IMR-90 (cell line): ENCODE measurements around the gene EXOC1L. TPM values are rescaled to one million over a fixed set of nuclear protein-coding genes. Genes with fewer than 3 reads are reported as not detected.

Experiments used
- ATAC-seq: fragments of 200-7000 bp; cut with Tn5 transposase; 2 replicates; pipeline ENCODE4 v1.9.1; 2020; ENCODE audit warnings: low read depth, mild to moderate bottlenecking, moderate library complexity
- BruUV-seq: library from RNA; stranded (reverse); fragments of 400-500 nt; replicated peaks from 2 replicates; lab custom pipeline; 2021; lab: Mats Ljungman, UMichigan
- CTCF ChIA-PET: fragments of 300-600 bp; formaldehyde crosslinking; extraction: SDS; loops from one replicate; lab custom pipeline; 2021; ENCODE audit warnings: antibody characterized with exemption; lab: Yijun Ruan, JAX
- POLR2A ChIA-PET: fragments of 300-600 bp; sonication (Branson Sonifier 250); formaldehyde crosslinking; loops from one replicate; lab custom pipeline; 2022; ENCODE audit warnings: antibody characterized with exemption; ENCODE audit not compliant: unreplicated experiment; lab: Charles Lee
- DNase-seq: peaks from one replicate; pipeline ENCODE4 v3.0.0; 2013
- H2AFZ ChIP-seq: replicated peaks from 2 replicates; pipeline ENCODE3; 2013; ENCODE audit warnings: low read length, mild to moderate bottlenecking; ENCODE audit not compliant: poor library complexity
- H2AK5ac ChIP-seq: 2 replicates; pipeline ENCODE4 v1.6.1; 2013; ENCODE audit warnings: low read depth, low read length, inconsistent platforms
- H2AK9ac ChIP-seq: replicated peaks from 2 replicates; pipeline ENCODE3; 2013; ENCODE audit warnings: mild to moderate bottlenecking, low read depth, low read length, moderate library complexity; ENCODE audit not compliant: poor library complexity
- H2BK120ac ChIP-seq: 2 replicates; pipeline ENCODE4 v1.6.1; 2013; ENCODE audit warnings: low read depth, low read length, inconsistent platforms
- H2BK15ac ChIP-seq: 3 replicates; pipeline ENCODE4 v1.6.1; 2013; ENCODE audit warnings: low read depth, low read length, inconsistent platforms
- H2BK20ac ChIP-seq: 2 replicates; pipeline ENCODE4 v1.6.1; 2013; ENCODE audit warnings: low read depth, mild to moderate bottlenecking, inconsistent platforms, low read length, moderate library complexity
- H2BK5ac ChIP-seq: 2 replicates; pipeline ENCODE4 v1.6.1; 2013; ENCODE audit warnings: mild to moderate bottlenecking, low read depth, low read length, inconsistent platforms; ENCODE audit not compliant: poor library complexity, severe bottlenecking
- H3K14ac ChIP-seq: replicated peaks from 2 replicates; pipeline ENCODE4 v1.6.1; 2013; ENCODE audit warnings: low read depth, low read length, inconsistent platforms
- H3K18ac ChIP-seq: 2 replicates; pipeline ENCODE4 v1.6.1; 2013; ENCODE audit warnings: low read depth, low read length, control low read depth
- H3K23ac ChIP-seq: 2 replicates; pipeline ENCODE4 v1.6.1; 2013; ENCODE audit warnings: low read depth, low read length, inconsistent platforms
- H3K27ac ChIP-seq: 2 replicates; pipeline ENCODE4 v1.5.1; 2013; ENCODE audit warnings: mild to moderate bottlenecking, control low read depth, low read length; ENCODE audit not compliant: insufficient read depth
- H3K27me3 ChIP-seq: 2 replicates; pipeline ENCODE4 v1.6.1; 2013; ENCODE audit warnings: low read length; ENCODE audit not compliant: control insufficient read depth, insufficient read depth
- H3K36me3 ChIP-seq: 2 replicates; pipeline ENCODE4 v1.6.1; 2013; ENCODE audit warnings: low read length, mixed read lengths; ENCODE audit not compliant: control insufficient read depth, insufficient read depth
- H3K4ac ChIP-seq: 2 replicates; pipeline ENCODE4 v1.6.1; 2013; ENCODE audit warnings: low read depth, low read length, inconsistent platforms
- H3K4me1 ChIP-seq: 2 replicates; pipeline ENCODE4 v1.6.1; 2013; ENCODE audit warnings: low read length, mixed read lengths; ENCODE audit not compliant: control insufficient read depth, insufficient read depth
- H3K4me2 ChIP-seq: 2 replicates; pipeline ENCODE4 v1.6.1; 2013; ENCODE audit warnings: low read depth, mild to moderate bottlenecking, control low read depth, low read length, moderate library complexity
- H3K4me3 ChIP-seq: 2 replicates; pipeline ENCODE4 v1.5.1; 2013; ENCODE audit warnings: low read depth, mild to moderate bottlenecking, control low read depth, low read length, moderate library complexity; ENCODE audit not compliant: insufficient read depth
- H3K56ac ChIP-seq: 2 replicates; pipeline ENCODE4 v1.6.1; 2013; ENCODE audit warnings: low read length, inconsistent platforms; ENCODE audit not compliant: insufficient read depth; ENCODE audit errors: extremely low read depth
- H3K79me1 ChIP-seq, 2 experiments: 2 replicates each; pipeline ENCODE4 v1.6.1; 2013; ENCODE audit warnings: low read length in 2 of 2, inconsistent platforms in 1 of 2, low read depth in 1 of 2
- H3K9ac ChIP-seq: 2 replicates; pipeline ENCODE4 v1.6.1; 2013; ENCODE audit warnings: low read depth, low read length, control low read depth
- H3K9me1 ChIP-seq: 2 replicates; pipeline ENCODE4 v1.6.1; 2013; ENCODE audit warnings: low read length, inconsistent platforms; ENCODE audit not compliant: insufficient read depth
- H3K9me3 ChIP-seq: 2 replicates; pipeline ENCODE4 v1.6.1; 2013; ENCODE audit warnings: low read length; ENCODE audit not compliant: control insufficient read depth, insufficient read depth
- H4K20me1 ChIP-seq: 2 replicates; pipeline ENCODE4 v1.6.1; 2013; ENCODE audit warnings: low read length, inconsistent platforms; ENCODE audit not compliant: insufficient read depth
- H4K5ac ChIP-seq: 2 replicates; pipeline ENCODE4 v1.6.1; 2013; ENCODE audit warnings: mild to moderate bottlenecking, low read depth, low read length, control low read depth
- H4K8ac ChIP-seq, 2 experiments: 2 replicates each; pipeline ENCODE4 v1.6.1; 2013; ENCODE audit warnings: low read depth in 2 of 2, low read length in 2 of 2, control low read depth in 1 of 2, inconsistent platforms in 1 of 2
- H4K91ac ChIP-seq: 2 replicates; pipeline ENCODE4 v1.6.1; 2013; ENCODE audit warnings: low read depth, low read length, inconsistent platforms; ENCODE audit not compliant: insufficient read depth
- BHLHE40 ChIP-seq: fragments of 150-350 bp; IDR thresholded peaks from 2 replicates; pipeline ENCODE4 v1.6.1; 2016; ENCODE audit warnings: mild to moderate bottlenecking, low read depth, low read length
- CEBPB ChIP-seq: IDR thresholded peaks from 2 replicates; pipeline ENCODE4 v1.6.1; 2012; ENCODE audit warnings: low read depth, low read length, improper control_type of control experiment
- FOS ChIP-seq: fragments of 150-350 bp; IDR thresholded peaks from 2 replicates; pipeline ENCODE4 v1.6.1; 2016; ENCODE audit warnings: low read depth, low read length
- NFE2L2 ChIP-seq: fragments of 150-350 bp; IDR thresholded peaks from 2 replicates; pipeline ENCODE4 v1.6.1; 2016; ENCODE audit warnings: low read depth, mild to moderate bottlenecking, low read length
- RFX5 ChIP-seq: IDR thresholded peaks from 2 replicates; pipeline ENCODE4 v1.8.0; 2012; ENCODE audit warnings: low read depth, mild to moderate bottlenecking, low read length, moderate library complexity
- WGBS, 2 experiments: methylation state at CpG; one replicate each; pipeline versions ENCODE4 v1.1.5 to v1.1.7; 2013; ENCODE audit warnings: missing lambda C conversion rate in 2 of 2; ENCODE audit not compliant: insufficient read length in 1 of 2; ENCODE audit errors: extremely low coverage in 2 of 2; 5-methylcytosine and 5-hydroxymethylcytosine counted together
- dilution Hi-C: fragments of 300-500 bp; cut with HindIII; formaldehyde crosslinking; loops from one replicate; pipeline ENCODE4 v1.14.3; 2018; ENCODE audit warnings: low sequenced_read_pairs; ENCODE audit not compliant: unreplicated experiment
- in situ Hi-C: fragments of 300-500 bp; cut with MboI; formaldehyde crosslinking; loops from 3 replicates; pipeline ENCODE4 v1.14.3; 2019; ENCODE audit warnings: low sequenced_read_pairs, inconsistent platforms, mixed read lengths
- intact Hi-C: fragments of 100-400 bp; cut with micrococcal nuclease; formaldehyde crosslinking; loops from 2 replicates; pipeline ENCODE4 v1.10.0; 2022
- polyA plus RNA-seq, 3 experiments: library from polyadenylated mRNA; depleted of rRNA; stranded (reverse); fragments of >200 nt; gene quantifications; 2 replicates each; pipeline ENCODE4 v1.2.3, GENCODE V29; 2012; ENCODE audit warnings: low replicate concordance in 1 of 3
- total RNA-seq: library from RNA; depleted of rRNA; stranded (reverse); fragments of >200 nt; gene quantifications from 2 replicates; pipeline ENCODE4 v1.2.3, GENCODE V29; 2012

The EXOC1L gene
- total and polyA plus RNA-seq, 2 of the 4 experiments (the other 2 are of a cell fraction) = not detected

GRCh38 chr4:55784747-55785146 is 34.8 kb upstream of the EXOC1L start:
- H3K9me3 ChIP-seq = no peaks in the 10 kb centered on the region
- H3K4me1 ChIP-seq = no peaks in the 10 kb centered on the region
- H4K8ac ChIP-seq = no peak overlapping the region
- H3K27me3 ChIP-seq = peaks cover 2% of the 10 kb centered on the region
- H2AFZ ChIP-seq = no peak overlapping the region
- H2AK9ac ChIP-seq = no peak overlapping the region
- intact Hi-C loops = no loop called here
- no peak for DNase-seq
- H3K27ac ChIP-seq = no peak overlapping the region
- H3K23ac ChIP-seq = no peak overlapping the region
- POLR2A ChIA-PET = no interaction called here
- no peak overlapping the region for H2BK5ac ChIP-seq
- in situ Hi-C loops = no loop called here
- H3K4me3 ChIP-seq = no peak overlapping the region
- H2BK120ac ChIP-seq = no peak overlapping the region
- TF ChIP-seq FOS = no peak
- TF ChIP-seq RFX5 = no peak
- no peak for TF ChIP-seq NFE2L2
- TF ChIP-seq CEBPB = no peak
- TF ChIP-seq BHLHE40 = no peak
- no peak for ATAC-seq
- H2BK15ac ChIP-seq = no peak overlapping the region
- no peaks in the 10 kb centered on the region for H4K20me1 ChIP-seq
- no peak overlapping the region for H4K5ac ChIP-seq
- H3K4me2 ChIP-seq = no peak overlapping the region
- no peak overlapping the region for H3K9ac ChIP-seq
- H3K9me1 ChIP-seq = no peaks in the 10 kb centered on the region
- H3K4ac ChIP-seq = no peak overlapping the region
- CTCF ChIA-PET = no interaction called here
- H3K79me1 ChIP-seq = no peaks in the 10 kb centered on the region
- dilution Hi-C loops = no loop called here
- no CpG with 5 or more reads among the region's 4 CpGs for WGBS, 2 experiments
- no peak overlapping the region for H2AK5ac ChIP-seq
- H2BK20ac ChIP-seq = no peak overlapping the region
- no peaks in the 10 kb centered on the region for H3K36me3 ChIP-seq
- H3K56ac ChIP-seq = no peak overlapping the region
- no peak overlapping the region for H3K14ac ChIP-seq
- no peak overlapping the region for H4K91ac ChIP-seq
- H3K18ac ChIP-seq = no peak overlapping the region
- no TSS peak for BruUV-seq
